K562 (cell line): Measurements from ENCODE around the gene ST6GAL1. TPM values are rescaled to one million over a fixed set of nuclear protein-coding genes. Genes with fewer than 3 reads are reported as not detected.

Source experiments
- CBFA2T2 ChIP-seq: fragments of 450-650 bp; conservative IDR thresholded peaks from 2 replicates; pipeline ENCODE4 v1.6.1; 2017; ENCODE audit warnings: mild to moderate bottlenecking
- CSDE1 ChIP-seq, 2 experiments: fragments of 450-650 bp; IDR thresholded peaks; 2 replicates each; pipeline ENCODE4 v1.6.1; 2016; ENCODE audit warnings: mild to moderate bottlenecking in 1 of 2
- ELF2 ChIP-seq: fragments of 250-450 bp; sonication (Bioruptor Pico); IDR thresholded peaks from 2 replicates; pipeline ENCODE4 v1.5.0; 2021; ENCODE audit warnings: mild to moderate bottlenecking
- EP300 ChIP-seq: IDR thresholded peaks from 2 replicates; pipeline ENCODE4 v1.6.1; 2012; ENCODE audit warnings: low read length, improper control_type of control experiment
- ETV5 ChIP-seq: sonication (generic); formaldehyde crosslinking; IDR thresholded peaks from 2 replicates; pipeline ENCODE4 v1.4.0; 2020; ENCODE audit warnings: low read depth, mild to moderate bottlenecking, missing genetic modification reagents
- FOXA1 ChIP-seq: fragments of 450-650 bp; IDR thresholded peaks from 2 replicates; pipeline ENCODE4 v1.6.1; 2016; ENCODE audit warnings: mild to moderate bottlenecking, borderline replicate concordance
- FOXK2 ChIP-seq, 2 experiments: fragments of 450-650 bp; IDR thresholded peaks in 1 of 2; conservative IDR thresholded peaks in 1 of 2; 2 replicates each; pipeline ENCODE4 v1.6.1; 2016; ENCODE audit warnings: low read depth in 2 of 2, mild to moderate bottlenecking in 1 of 2
- GABPA ChIP-seq: fragments of 200-800 bp; sonication (Bioruptor generic); conservative IDR thresholded peaks from 2 replicates; pipeline ENCODE4 v1.6.1; 2016; ENCODE audit warnings: low read depth, missing genetic modification characterization, missing compliant biosample characterization
- GABPB2 ChIP-seq: fragments of 250-450 bp; sonication (Bioruptor Pico); conservative IDR thresholded peaks from 2 replicates; pipeline ENCODE4 v1.5.1; 2021; ENCODE audit warnings: mild to moderate bottlenecking
- GATAD2A ChIP-seq: fragments of 450-650 bp; IDR thresholded peaks from 2 replicates; pipeline ENCODE4 v1.6.1; 2017
- KLF1 ChIP-seq: fragments of 450-650 bp; IDR thresholded peaks from 2 replicates; pipeline ENCODE4 v1.6.1; 2016; ENCODE audit warnings: missing genetic modification characterization, missing compliant biosample characterization
- LCOR ChIP-seq: sonication (generic); formaldehyde crosslinking; IDR thresholded peaks from 2 replicates; pipeline ENCODE4 v1.8.0; 2022; ENCODE audit warnings: mild to moderate bottlenecking, missing genetic modification reagents
- NR2C2 ChIP-seq, 2 experiments: fragments of 200-800 bp in 1 of 2; sonication (Bioruptor generic) in 1 of 2; sonication (generic) in 1 of 2; formaldehyde crosslinking in 1 of 2; IDR thresholded peaks; 2 replicates each; pipeline versions ENCODE4 v1.6.1 to v1.8.0; 2016 to 2022; ENCODE audit warnings: mild to moderate bottlenecking in 1 of 2, missing compliant biosample characterization in 1 of 2, missing genetic modification characterization in 1 of 2, missing genetic modification reagents in 1 of 2
- PTTG1 ChIP-seq: fragments of 450-650 bp; IDR thresholded peaks from 2 replicates; pipeline ENCODE4 v1.6.1; 2016; ENCODE audit warnings: low read depth, mild to moderate bottlenecking, missing genetic modification characterization, missing compliant biosample characterization
- RBM14 ChIP-seq: fragments of 200-400 bp; formaldehyde crosslinking; IDR thresholded peaks from 2 replicates; pipeline ENCODE4 v1.6.1; 2018; ENCODE audit warnings: low read depth, mild to moderate bottlenecking, low read length, moderate library complexity, borderline replicate concordance; ENCODE audit not compliant: insufficient read depth
- SMARCE1 ChIP-seq: fragments of 450-650 bp; IDR thresholded peaks from 2 replicates; pipeline ENCODE4 v1.7.1; 2016; ENCODE audit warnings: mild to moderate bottlenecking
- STAT5A ChIP-seq: IDR thresholded peaks from 2 replicates; pipeline ENCODE4 v1.6.1; 2012; ENCODE audit warnings: low read length, inconsistent platforms, borderline replicate concordance
- STAT5B ChIP-seq: fragments of 250-450 bp; sonication (Bioruptor Pico); IDR thresholded peaks from 2 replicates; pipeline ENCODE4 v1.8.0; 2021; ENCODE audit warnings: mild to moderate bottlenecking, inconsistent platforms
- TCF3 ChIP-seq: sonication (generic); formaldehyde crosslinking; IDR thresholded peaks from 2 replicates; pipeline ENCODE4 v1.4.0; 2020; ENCODE audit warnings: mild to moderate bottlenecking, missing genetic modification reagents
- ZFP30 ChIP-seq: fragments of 250-450 bp; sonication (Bioruptor Pico); IDR thresholded peaks from 2 replicates; pipeline ENCODE4 v1.8.0; 2022; ENCODE audit warnings: moderate library complexity, mild to moderate bottlenecking, inconsistent platforms, borderline replicate concordance
- ZNF197 ChIP-seq: fragments of 200-800 bp; sonication (Bioruptor generic); IDR thresholded peaks from 2 replicates; pipeline ENCODE4 v1.6.1; 2016; ENCODE audit warnings: low read depth, missing genetic modification characterization, missing compliant biosample characterization
- ZNF23 ChIP-seq: fragments of 250-450 bp; sonication (Bioruptor Pico); IDR thresholded peaks from 2 replicates; pipeline ENCODE4 v1.4.0; 2020; ENCODE audit warnings: mild to moderate bottlenecking
- ZNF324 ChIP-seq: fragments of 250-450 bp; sonication (Bioruptor Pico); IDR thresholded peaks from 2 replicates; pipeline ENCODE4 v1.4.0; 2020; ENCODE audit warnings: mild to moderate bottlenecking
- ZNF507 ChIP-seq: conservative IDR thresholded peaks from 2 replicates; pipeline ENCODE4 v1.6.1; 2017; ENCODE audit warnings: missing genetic modification characterization, missing compliant biosample characterization
- ZNF696 ChIP-seq: fragments of 250-450 bp; sonication (Bioruptor Pico); conservative IDR thresholded peaks from 2 replicates; pipeline ENCODE4 v1.4.0; 2020; ENCODE audit warnings: mild to moderate bottlenecking, moderate library complexity
- polyA plus RNA-seq, 8 experiments: library from polyadenylated mRNA; depleted of rRNA in 4 of 8; stranded (reverse) in 5 of 8; unstranded in 3 of 8; fragments of >200 nt; fragmentation: Nextera tagmentation in 2 of 8; fragmentation: Illumina TruSeq in 1 of 8; extraction: Ambion mirVana in 2 of 8; extraction: Trizol in 1 of 8; gene quantifications; 2 replicates each; pipeline versions ENCODE4 v1.2.1 to v1.2.3, GENCODE V29; 2011 to 2014; ENCODE audit warnings: inconsistent platforms in 1 of 8, missing spikeins in 1 of 8
- total RNA-seq, 7 experiments: library from RNA; depleted of rRNA in 6 of 7; stranded (reverse); fragments of >200 nt in 6 of 7; fragmentation: Illumina TruSeq in 2 of 7; extraction: Trizol in 2 of 7; gene quantifications; 2 replicates each; pipeline versions ENCODE4 v1.2.1 to v1.2.3, GENCODE V29; 2011 to 2021; ENCODE audit warnings: low replicate concordance in 1 of 7

Gene ST6GAL1
- total and polyA plus RNA-seq, 9 of the 15 experiments (the other 6 are each of a cell fraction or from before 2014, with no cell fraction given) = 31.9 to 145 (median 71.0) TPM

DNA sequence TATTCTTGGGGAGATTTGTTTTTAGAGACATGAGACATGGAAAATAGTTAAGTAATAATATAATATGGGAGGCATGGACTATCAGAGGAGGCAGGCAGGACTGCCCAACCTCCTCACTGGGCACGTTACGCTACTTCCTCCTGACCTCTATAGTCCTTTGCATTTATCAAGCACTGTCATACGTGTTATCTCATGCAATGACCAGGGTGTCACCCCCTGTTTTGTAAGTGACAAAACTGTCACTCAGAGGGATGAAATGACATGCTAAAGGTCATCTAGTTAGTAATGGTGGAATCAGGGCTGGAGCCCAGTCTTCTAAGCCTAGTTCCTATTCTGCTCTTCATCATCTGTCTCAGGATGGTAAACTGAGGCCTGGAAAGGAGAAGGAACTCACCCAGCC, 66.7 kb downstream of the ST6GAL1 start (continued):
- TF ChIP-seq NR2C2 (CRISPR knock-in tag; IDR thresholded peaks at IDR 0.05) = peak; percentile 23; the same call in 1 of the 2 replicates
- TF ChIP-seq NR2C2 (tag; IDR thresholded peaks at IDR 0.05) = peak; percentile 84
- TF ChIP-seq SMARCE1 = peak; percentile 48; the same call in 1 of the 2 replicates
- TF ChIP-seq ELF2 (CRISPR knock-in tag) = no peak
- no peak for TF ChIP-seq FOXA1
- no peak for TF ChIP-seq STAT5B (CRISPR knock-in tag)
- no peak for TF ChIP-seq PTTG1 (tag)
- no peak for TF ChIP-seq KLF1 (tag)
- TF ChIP-seq ZFP30 (CRISPR knock-in tag) = no peak
- no peak for TF ChIP-seq GABPB2
- no peak for TF ChIP-seq ZNF507 (tag)
- no peak for TF ChIP-seq LCOR (CRISPR knock-in tag)
- TF ChIP-seq EP300 = peak; percentile 90
- TF ChIP-seq ZNF696 (CRISPR knock-in tag) = no peak
- no peak for TF ChIP-seq CSDE1 (IDR thresholded peaks at IDR 0.05)
- peak; percentile 85 for TF ChIP-seq CBFA2T2
- TF ChIP-seq ZNF197 = no peak
- TF ChIP-seq GABPA (tag) = peak; percentile 51; the same call in 1 of the 2 replicates
- TF ChIP-seq TCF3 (CRISPR knock-in tag) = peak; percentile 92
- TF ChIP-seq GATAD2A = no peak
- 0 out of 4 replicates have a peak, but pooled peaks of 1 of the 2 experiments have one; percentile 23 for TF ChIP-seq FOXK2 (conservative IDR thresholded peaks at IDR 0.05 in 1 of 2, IDR thresholded peaks at IDR 0.05 in 1 of 2; ENCODE audit: low read depth in 2 of 2)
- peak; percentile 66; the same call in 1 of the 2 replicates for TF ChIP-seq STAT5A
- TF ChIP-seq RBM14 = no peak
- TF ChIP-seq ETV5 (CRISPR knock-in tag) = peak; percentile 76
- TF ChIP-seq ZNF324 (CRISPR knock-in tag) = no peak
- no peak for TF ChIP-seq ZNF23 (CRISPR knock-in tag)
